ENCODE measurements around the gene MNAT1.
A peak's percentile ranks its signal among the peaks of the same experiment; 100 is the strongest.
"Not testable (repeated sequence)": the region's sequence is repeated elsewhere in the genome, so short reads cannot be mapped to it uniquely, and the experiment has no call there.

Gene MNAT1

GRCh38 chr14:60863249-60863648, 128.7 kb downstream of the MNAT1 start:
- no peak for DNase-seq (ENCODE audit: low read depth)
- H3K4me3 ChIP-seq (ENCODE audit: low read depth, low read length), result no peak overlapping the region

- DNase-seq (ENCODE audit: low read depth), result no peak
- no peak overlapping the region for H3K4me3 ChIP-seq (ENCODE audit: low read depth, low read length)
Observed at GRCh38 chr14:60865378-60866127, 131.0 kb downstream of the MNAT1 start.

DNA sequence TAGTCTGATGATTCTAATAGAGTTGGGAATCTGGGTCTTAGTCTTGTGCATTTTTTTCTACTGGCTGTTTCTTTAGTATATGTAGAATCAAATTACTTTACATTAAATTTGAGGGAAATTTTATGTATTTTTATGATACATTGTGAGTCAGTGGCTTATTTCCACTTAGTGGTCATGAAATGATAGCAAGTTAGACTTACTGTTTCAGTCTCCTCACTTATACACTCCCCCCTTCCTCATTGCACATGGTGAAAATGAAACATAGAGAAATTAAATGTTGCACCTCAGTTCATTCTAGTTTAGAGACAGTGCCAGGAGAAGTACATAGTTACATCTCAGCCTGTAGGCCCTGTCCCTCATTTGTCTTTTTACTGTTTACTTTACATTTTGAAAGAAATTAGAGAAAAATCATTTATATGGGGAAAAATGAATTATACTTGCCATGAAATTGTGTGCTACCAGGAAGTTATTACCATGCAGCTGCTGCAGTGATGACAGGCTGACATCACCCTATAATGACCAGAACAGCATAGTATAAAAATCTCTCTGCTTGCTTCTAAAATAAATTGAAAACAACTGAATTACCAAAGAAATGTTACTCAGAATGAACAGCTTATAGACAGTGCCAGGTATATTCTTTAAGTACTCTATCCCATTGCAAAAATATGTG, 133.1 kb downstream of the MNAT1 start:
- H3K4me3 ChIP-seq (ENCODE audit: low read depth, low read length), result no peak overlapping the region
- no peak for DNase-seq (ENCODE audit: low read depth)

GRCh38 chr14:60878121-60878520, 143.6 kb downstream of the MNAT1 start:
- DNase-seq (ENCODE audit: low read depth), result no peak
- H3K4me3 ChIP-seq (ENCODE audit: low read depth, low read length), result no peak overlapping the region

GRCh38 chr14:60878536-60878935, 144.0 kb downstream of the MNAT1 start:
- no peak overlapping the region for H3K4me3 ChIP-seq (ENCODE audit: low read depth, low read length)
- no peak for DNase-seq (ENCODE audit: low read depth)

- no peak overlapping the region for H3K4me3 ChIP-seq (ENCODE audit: low read depth, low read length)
- no peak for DNase-seq (ENCODE audit: low read depth)
Observed at GRCh38 chr14:60882219-60882618, 147.7 kb downstream of the MNAT1 start.

GRCh38 chr14:60884134-60884533, 149.6 kb downstream of the MNAT1 start:
- no peak overlapping the region for H3K4me3 ChIP-seq (ENCODE audit: low read depth, low read length)
- no peak for DNase-seq (ENCODE audit: low read depth)

GRCh38 chr14:60890636-60891035, 156.1 kb downstream of the MNAT1 start:
- DNase-seq (ENCODE audit: low read depth); H3K4me3 ChIP-seq (ENCODE audit: low read depth, low read length): not testable (repeated sequence)

DNA sequence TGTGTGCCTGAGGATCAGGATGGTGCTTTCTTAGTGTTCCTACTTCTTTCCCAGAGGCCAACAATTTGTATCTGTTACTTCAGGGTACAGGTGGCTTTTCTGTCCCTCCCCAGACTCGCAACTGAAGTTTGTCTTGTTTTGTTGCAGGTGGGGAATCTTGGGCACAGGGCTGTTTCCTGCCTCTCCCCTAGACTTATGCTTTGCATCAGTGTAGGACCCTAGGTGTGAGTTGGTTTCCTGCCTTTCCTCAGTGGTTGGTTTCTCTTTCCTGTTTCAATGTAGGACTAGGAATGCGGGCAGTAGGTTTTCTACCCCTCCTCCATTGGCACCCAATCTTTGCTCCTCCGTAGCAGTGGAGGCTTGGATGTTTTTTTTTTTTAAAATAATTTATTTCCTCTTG, 159.3 kb downstream of the MNAT1 start:
- no peak overlapping the region for H3K4me3 ChIP-seq (ENCODE audit: low read depth, low read length)
- DNase-seq (ENCODE audit: low read depth), result no peak

GRCh38 chr14:60904381-60904780, 169.8 kb downstream of the MNAT1 start:
- DNase-seq (ENCODE audit: low read depth), result no peak
- H3K4me3 ChIP-seq (ENCODE audit: low read depth, low read length), result no peak overlapping the region

- DNase-seq (ENCODE audit: low read depth), result no peak
- no peak overlapping the region for H3K4me3 ChIP-seq (ENCODE audit: low read depth, low read length)
Observed at GRCh38 chr14:60905923-60906322, 171.4 kb downstream of the MNAT1 start.

DNA sequence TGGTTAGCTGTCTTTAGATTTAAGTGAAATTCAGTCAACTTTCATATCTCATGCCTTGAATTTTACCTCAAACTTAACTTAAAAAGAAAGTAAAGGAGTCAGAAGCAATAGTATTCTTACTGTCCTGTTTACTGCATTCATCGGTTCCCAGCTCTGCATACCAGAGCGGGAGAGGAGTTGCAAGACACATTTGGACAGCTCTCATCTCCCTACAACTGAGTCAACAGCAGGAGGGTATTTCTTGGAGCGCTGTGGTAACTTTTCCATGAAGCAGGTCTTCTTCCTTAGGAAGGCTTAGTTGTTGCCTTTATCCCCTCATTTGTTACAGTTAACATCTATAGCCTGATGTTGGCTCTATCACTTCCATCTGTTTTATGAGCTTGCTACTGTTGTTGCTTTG, 181.2 kb downstream of the MNAT1 start:
- H3K4me3 ChIP-seq (ENCODE audit: low read depth, low read length), result no peak overlapping the region
- DNase-seq (ENCODE audit: low read depth), result no peak

DNA sequence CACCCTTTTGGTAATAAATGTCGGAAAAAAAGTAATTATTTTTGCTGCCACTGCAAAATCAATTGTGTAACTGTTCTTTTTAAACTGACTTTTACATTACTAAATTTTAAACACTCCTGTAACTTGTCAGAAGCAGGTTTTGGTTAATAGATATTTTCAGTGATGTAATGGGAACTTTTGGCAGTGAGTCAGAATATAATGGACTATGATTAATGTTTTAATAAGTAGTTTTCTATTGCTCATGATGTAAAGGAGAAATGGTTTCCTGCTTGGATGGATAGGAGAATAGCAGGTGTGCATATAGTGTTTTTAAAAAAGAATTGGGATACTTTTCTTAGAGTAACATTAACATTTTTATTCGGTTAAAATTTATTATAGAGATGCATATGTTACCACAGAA, 187.5 kb downstream of the MNAT1 start:
- no peak for DNase-seq (ENCODE audit: low read depth)
- no peak overlapping the region for H3K4me3 ChIP-seq (ENCODE audit: low read depth, low read length)

DNA sequence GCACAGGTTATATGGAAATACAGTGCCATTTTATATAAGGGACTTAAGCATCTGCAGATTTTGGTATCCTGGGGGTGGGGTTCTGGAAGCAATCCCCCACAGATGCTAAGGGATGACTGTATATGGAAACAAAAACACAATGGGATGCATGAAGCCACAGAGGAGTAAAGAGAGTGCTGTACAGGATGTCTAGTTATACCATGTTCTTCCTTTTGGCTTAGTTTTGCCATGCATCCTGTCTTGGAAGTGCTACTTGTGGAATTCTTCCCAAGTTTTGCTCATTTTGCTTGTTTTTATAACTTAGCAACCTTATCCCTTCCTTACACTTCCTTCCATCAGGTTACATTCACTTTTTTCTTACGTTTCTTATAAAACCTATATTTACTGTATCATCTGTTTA, 190.7 kb downstream of the MNAT1 start:
- DNase-seq (ENCODE audit: low read depth), result no peak
- H3K4me3 ChIP-seq (ENCODE audit: low read depth, low read length), result no peak overlapping the region

GRCh38 chr14:60926002-60926401, 191.4 kb downstream of the MNAT1 start:
- DNase-seq (ENCODE audit: low read depth), result no peak
- H3K4me3 ChIP-seq (ENCODE audit: low read depth, low read length), result no peak overlapping the region

GRCh38 chr14:60931218-60931617, 196.7 kb downstream of the MNAT1 start:
- DNase-seq (ENCODE audit: low read depth), result peak; percentile 49
- no peak overlapping the region for H3K4me3 ChIP-seq (ENCODE audit: low read depth, low read length)

DNA sequence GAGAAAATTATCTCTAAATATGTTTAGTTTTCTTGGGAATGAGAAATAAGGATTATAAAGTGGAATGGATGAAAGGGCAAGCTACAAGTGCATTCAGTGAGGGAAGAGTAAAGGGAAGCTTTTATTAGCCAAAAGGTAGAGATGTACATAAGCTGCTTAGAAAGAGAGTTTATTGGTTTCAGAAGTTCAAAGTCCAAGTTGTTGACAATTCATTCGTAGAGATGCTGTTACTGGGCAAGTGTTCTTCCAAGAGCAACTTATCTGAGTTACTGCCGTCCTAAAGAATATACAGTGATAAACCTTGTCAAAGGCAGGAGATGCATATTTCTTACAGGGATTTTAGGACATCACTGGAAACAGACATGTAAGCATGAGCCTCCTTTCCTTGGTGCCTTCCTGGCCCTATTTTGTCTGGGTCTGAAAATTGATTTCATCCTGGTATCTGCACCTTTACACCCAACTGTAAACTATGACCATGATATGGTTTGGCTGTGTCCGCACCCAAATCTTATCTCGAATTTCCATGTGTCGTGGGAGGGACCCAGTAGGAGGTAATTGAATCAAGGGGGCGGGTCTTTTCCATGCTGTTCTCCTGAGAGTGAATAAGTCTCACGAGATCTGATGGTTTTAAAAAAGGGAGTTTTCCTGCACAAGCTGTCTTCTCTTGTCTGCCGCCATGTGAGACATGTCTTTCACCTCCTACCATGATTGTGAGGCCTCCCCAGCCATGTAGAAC, 199.5 kb downstream of the MNAT1 start:
- H3K4me3 ChIP-seq (ENCODE audit: low read depth, low read length), result no peak overlapping the region
- no peak for DNase-seq (ENCODE audit: low read depth)

DNA sequence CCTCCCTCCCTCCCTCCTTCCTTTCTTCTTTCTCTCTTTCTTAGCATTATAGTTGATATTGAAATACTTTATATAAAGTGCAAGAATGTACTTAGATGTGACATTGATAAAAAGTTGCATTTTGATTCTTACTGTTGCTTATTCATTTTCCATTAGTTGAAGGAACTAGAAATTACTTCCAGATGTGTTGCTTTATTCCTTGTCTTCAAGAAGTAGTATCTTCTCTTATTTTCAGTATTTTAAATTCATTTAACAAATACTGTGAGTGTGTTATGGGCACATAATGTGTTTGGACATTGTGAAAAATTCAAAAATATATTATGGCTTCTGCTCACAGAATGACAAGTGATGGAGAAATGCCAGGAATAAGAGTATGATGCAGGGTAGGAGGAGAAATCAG, 200.8 kb downstream of the MNAT1 start:
- no peak for DNase-seq (ENCODE audit: low read depth)
- H3K4me3 ChIP-seq (ENCODE audit: low read depth, low read length), result no peak overlapping the region

DNA sequence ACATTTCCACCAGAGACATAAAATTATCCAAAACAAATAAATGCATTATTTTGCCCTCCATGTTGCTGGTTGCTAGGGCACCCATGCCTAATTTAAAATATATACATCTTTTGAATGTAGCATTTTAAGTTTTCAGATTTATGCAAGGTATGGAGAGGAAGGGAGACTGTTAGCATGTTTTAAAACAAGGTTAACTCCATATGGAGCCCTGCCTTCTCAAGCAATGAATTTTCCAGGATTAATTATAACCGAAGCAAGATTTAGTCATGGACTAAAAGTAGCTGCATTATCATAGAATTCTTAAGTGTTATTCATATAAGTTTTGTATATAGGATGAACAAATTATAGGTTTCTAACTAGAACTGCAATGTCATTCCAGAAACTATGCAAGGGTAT, 209.1 kb downstream of the MNAT1 start:
- no peak for DNase-seq (ENCODE audit: low read depth)
- no peak overlapping the region for H3K4me3 ChIP-seq (ENCODE audit: low read depth, low read length)

GRCh38 chr14:60944204-60944603, 209.6 kb downstream of the MNAT1 start:
- no peak overlapping the region for H3K4me3 ChIP-seq (ENCODE audit: low read depth, low read length)
- no peak for DNase-seq (ENCODE audit: low read depth)

GRCh38 chr14:60945984-60946383, 211.4 kb downstream of the MNAT1 start:
- DNase-seq (ENCODE audit: low read depth), result no peak
- no peak overlapping the region for H3K4me3 ChIP-seq (ENCODE audit: low read depth, low read length)

Measured in skeletal muscle cell (primary cell).